Colonic mucosa (tissue), 4 donors: ENCODE data around the gene ERICH6B. TPM values are rescaled to one million over a fixed set of nuclear protein-coding genes. Genes with fewer than 3 reads are reported as not detected.
"Not testable (repeated sequence)": the region's sequence is repeated elsewhere in the genome, so short reads cannot be mapped to it uniquely, and the experiment has no call there.

Experiments
- DNase-seq: peaks from one replicate; pipeline ENCODE4 v3.0.0-alpha.2; 2020
- H3K27ac ChIP-seq: fragments of 200-600 bp; one replicate; pipeline ENCODE4 v1.8.0; 2021
- H3K27me3 ChIP-seq: fragments of 200-600 bp; one replicate; pipeline ENCODE4 v1.8.0; 2021
- H3K36me3 ChIP-seq: fragments of 200-600 bp; one replicate; pipeline ENCODE4 v1.8.0; 2021
- H3K4me1 ChIP-seq: fragments of 200-600 bp; one replicate; pipeline ENCODE4 v1.8.0; 2021; ENCODE audit warnings: mild to moderate bottlenecking
- H3K4me3 ChIP-seq: fragments of 200-600 bp; one replicate; pipeline ENCODE4 v1.8.0; 2021
- H3K9ac ChIP-seq, 2 donors: one replicate each; pipeline ENCODE4 v1.7.0; 2013; ENCODE audit warnings: control low read depth in 2 of 2, low read depth in 2 of 2, low read length in 2 of 2
- H3K9me3 ChIP-seq: fragments of 200-600 bp; one replicate; pipeline ENCODE4 v1.8.0; 2021
- CTCF ChIP-seq: fragments of 200-600 bp; IDR thresholded peaks from one replicate; pipeline ENCODE4 v1.8.0; 2022; ENCODE audit warnings: antibody characterized with exemption, mild to moderate bottlenecking
- intact Hi-C: fragments of 100-400 bp; cut with DNase I; formaldehyde crosslinking; loops from one replicate; pipeline ENCODE4 v1.14.1; 2022
- total RNA-seq, 2 donors: library from RNA; stranded (reverse); fragmentation: NEBNext Ultra II Directional in 1 of 2; extraction: Animal tissue kit (Norgen Biotek cat#: 25700) in 1 of 2; gene quantifications; one replicate each; pipeline ENCODE4 v1.2.1, GENCODE V29; 2021
- donor health status: healthy.
- donor health status: DM: no; HTN: no; CAD: no.
- donor health status: DM: no; HTN: no; CAD: no.

ERICH6B gene
- total RNA-seq, 2 donors from 2014 or later, result not detected

- H3K9ac ChIP-seq, result no peak overlapping the region
- intact Hi-C loops, result no loop called here
- no peak for DNase-seq
- no peaks in the 10 kb centered on the region for H3K4me1 ChIP-seq
- H3K27ac ChIP-seq, result no peak overlapping the region
- H3K9me3 ChIP-seq, result no peaks in the 10 kb centered on the region
- TF ChIP-seq CTCF, result no peak
- no peaks in the 10 kb centered on the region for H3K36me3 ChIP-seq
- H3K4me3 ChIP-seq, result no peak overlapping the region
- H3K27me3 ChIP-seq, result no peaks in the 10 kb centered on the region
Observed at GRCh38 chr13:45654633-45655349, 39.3 kb upstream of the ERICH6B start.

- H3K4me3 ChIP-seq, H3K27ac ChIP-seq, H3K9me3 ChIP-seq, H3K27me3 ChIP-seq, H3K9ac ChIP-seq, DNase-seq, H3K4me1 ChIP-seq, intact Hi-C loops, H3K36me3 ChIP-seq: not testable (repeated sequence)
Observed at GRCh38 chr13:45645263-45645662, 29.7 kb upstream of the ERICH6B start.

- H3K4me3 ChIP-seq, H3K9ac ChIP-seq, H3K27me3 ChIP-seq, H3K4me1 ChIP-seq, DNase-seq, H3K9me3 ChIP-seq, H3K36me3 ChIP-seq, H3K27ac ChIP-seq, intact Hi-C loops: not testable (repeated sequence)
Observed at GRCh38 chr13:45642159-45642558, 26.6 kb upstream of the ERICH6B start.

- DNase-seq, H3K27ac ChIP-seq, intact Hi-C loops, H3K9me3 ChIP-seq, H3K4me3 ChIP-seq, H3K4me1 ChIP-seq, H3K27me3 ChIP-seq, H3K9ac ChIP-seq, H3K36me3 ChIP-seq: not testable (repeated sequence)
Observed at GRCh38 chr13:45635291-45635690, 19.8 kb upstream of the ERICH6B start.

GRCh38 chr13:45630791-45631190, 15.3 kb upstream of the ERICH6B start:
- TF ChIP-seq CTCF, result no peak
- no peak overlapping the region for H3K9ac ChIP-seq

GRCh38 chr13:45629940-45630339, 14.4 kb upstream of the ERICH6B start:
- DNase-seq, result no peak
- no peaks in the 10 kb centered on the region for H3K36me3 ChIP-seq
- no peak overlapping the region for H3K27ac ChIP-seq
- no peaks in the 10 kb centered on the region for H3K9me3 ChIP-seq
- H3K4me3 ChIP-seq, result no peak overlapping the region
- TF ChIP-seq CTCF, result no peak
- no peak overlapping the region for H3K9ac ChIP-seq
- no peaks in the 10 kb centered on the region for H3K27me3 ChIP-seq
- no peaks in the 10 kb centered on the region for H3K4me1 ChIP-seq
- intact Hi-C loops, result no loop called here

More at GRCh38 chr13:45630791-45631190, 15.3 kb upstream of the ERICH6B start:
- Histone ChIP-seq H3K27ac (no peak overlapping the region), H3K27me3 (no peaks in the 10 kb centered on the region), H3K4me1 (no peaks in the 10 kb centered on the region), H3K9me3 (no peaks in the 10 kb centered on the region), H3K36me3 (no peaks in the 10 kb centered on the region), H3K4me3 (no peak overlapping the region)
- no peak for DNase-seq
- intact Hi-C loops, result no loop called here

GRCh38 chr13:45628094-45628493, 12.6 kb upstream of the ERICH6B start:
- intact Hi-C loops, result no loop called here
- no peak for TF ChIP-seq CTCF
- Histone ChIP-seq H3K27ac (no peak overlapping the region), H3K9ac (no peak overlapping the region), H3K9me3 (no peaks in the 10 kb centered on the region), H3K4me1 (no peaks in the 10 kb centered on the region), H3K27me3 (no peaks in the 10 kb centered on the region), H3K36me3 (no peaks in the 10 kb centered on the region), H3K4me3 (no peak overlapping the region)
- no peak for DNase-seq
